Activated CD4-positive, alpha-beta T cell treated with anti-CD3 and anti-CD28 coated beads for 24 hours (primary cell): ENCODE results near the gene SUPT5H.
"Not testable (repeated sequence)": the region's sequence is repeated elsewhere in the genome, so short reads cannot be mapped to it uniquely, and the experiment has no call there.

Source experiments
- DNase-seq, 2 donors: peaks; one replicate each; pipeline ENCODE4 v3.0.0-alpha.2; 2020; ENCODE audit warnings: low read depth in 2 of 2

SUPT5H gene

DNA sequence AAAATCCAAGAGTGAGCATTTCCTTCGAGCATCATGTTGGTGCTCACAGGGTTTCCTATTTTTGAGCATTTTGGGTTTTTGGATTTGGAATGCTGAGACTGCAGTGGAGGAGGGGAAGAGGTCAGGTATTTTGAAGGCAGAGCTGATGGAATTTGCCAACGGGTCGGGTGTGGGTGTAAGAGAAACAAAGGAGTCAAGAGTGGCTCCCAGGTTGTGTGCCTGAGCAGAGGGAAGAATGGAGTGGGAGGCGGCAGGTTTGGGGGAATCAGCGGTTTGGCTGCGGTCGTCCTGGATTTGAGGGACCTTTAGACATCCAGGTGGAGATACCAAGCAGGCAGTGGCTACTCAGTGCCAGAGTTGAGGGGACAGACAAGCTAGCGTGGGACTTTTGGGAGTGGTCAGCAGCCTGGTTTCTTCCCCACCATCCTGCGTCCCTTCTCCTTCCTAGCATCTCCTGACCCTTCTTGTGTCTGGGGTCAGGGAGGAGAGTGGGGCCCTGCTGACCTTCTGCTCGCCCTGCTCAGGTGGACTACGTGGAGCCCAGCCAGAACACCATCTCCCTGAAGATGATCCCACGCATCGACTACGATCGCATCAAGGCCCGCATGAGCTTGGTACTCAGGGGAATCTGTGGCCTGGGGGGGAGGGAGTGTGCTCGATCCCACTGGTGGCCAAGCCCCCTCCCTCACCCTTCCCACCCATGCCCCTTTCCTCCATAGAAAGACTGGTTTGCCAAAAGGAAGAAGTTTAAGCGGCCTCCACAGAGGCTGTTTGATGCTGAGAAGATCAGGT lies 20.8 kb downstream of the SUPT5H start:
- no peak for DNase-seq

DNA sequence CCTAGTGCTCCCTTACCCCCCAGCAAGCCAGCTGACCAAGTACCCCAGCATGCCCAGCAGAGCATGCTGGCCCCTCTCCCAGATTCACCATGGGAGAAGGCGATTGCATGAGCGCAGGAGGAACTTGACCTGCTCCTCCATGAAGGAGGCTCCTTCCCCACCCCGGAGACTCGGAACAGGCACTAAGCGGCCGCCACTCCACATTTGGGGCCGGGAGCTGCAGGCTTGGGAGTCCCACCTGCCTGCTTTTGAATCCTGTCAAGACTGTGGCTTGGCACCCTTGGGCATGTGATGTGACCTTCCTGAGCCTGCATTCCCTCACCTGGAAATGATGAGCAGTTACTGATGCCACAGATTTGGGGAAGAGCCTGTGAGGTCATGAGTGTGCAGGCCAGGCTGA lies 22.6 kb downstream of the SUPT5H start:
- no peak for DNase-seq

DNA sequence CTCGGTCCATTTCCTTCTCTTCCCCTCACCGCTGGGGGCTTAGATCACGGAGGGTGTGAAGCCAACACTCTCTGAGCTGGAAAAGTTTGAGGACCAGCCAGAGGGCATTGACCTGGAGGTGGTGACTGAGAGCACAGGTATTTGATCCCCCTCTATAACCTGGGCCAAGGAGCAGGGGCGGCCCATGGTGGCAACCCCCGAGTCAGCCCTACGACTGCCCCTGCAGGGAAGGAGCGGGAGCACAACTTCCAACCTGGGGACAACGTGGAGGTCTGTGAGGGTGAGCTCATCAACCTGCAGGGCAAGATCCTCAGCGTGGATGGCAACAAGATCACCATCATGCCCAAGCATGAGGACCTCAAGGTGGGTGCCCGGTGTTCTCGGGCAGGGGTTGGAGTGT lies 23.7 kb downstream of the SUPT5H start:
- no peak for DNase-seq

DNA sequence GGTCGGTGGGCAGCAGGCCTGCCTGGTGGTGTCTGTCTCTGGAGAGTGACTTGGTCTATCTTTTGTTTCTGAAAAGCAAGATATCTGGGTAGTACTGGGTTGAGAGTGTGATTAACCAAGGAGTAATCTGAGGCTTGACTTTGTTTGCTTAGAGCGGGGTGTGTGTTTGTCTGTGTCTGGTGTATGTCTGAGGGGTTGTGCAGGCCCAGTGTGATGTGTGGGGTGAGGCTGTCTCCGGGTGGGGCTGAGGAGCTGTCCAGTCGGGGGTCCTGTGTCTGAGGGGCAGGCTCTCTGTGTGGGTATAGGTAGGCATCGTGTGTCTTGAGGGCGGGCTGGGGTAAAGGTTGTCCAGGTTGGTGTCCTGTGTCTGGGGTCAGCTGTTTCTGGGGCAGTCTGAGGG lies 24.2 kb downstream of the SUPT5H start:
- DNase-seq: no peak

DNA sequence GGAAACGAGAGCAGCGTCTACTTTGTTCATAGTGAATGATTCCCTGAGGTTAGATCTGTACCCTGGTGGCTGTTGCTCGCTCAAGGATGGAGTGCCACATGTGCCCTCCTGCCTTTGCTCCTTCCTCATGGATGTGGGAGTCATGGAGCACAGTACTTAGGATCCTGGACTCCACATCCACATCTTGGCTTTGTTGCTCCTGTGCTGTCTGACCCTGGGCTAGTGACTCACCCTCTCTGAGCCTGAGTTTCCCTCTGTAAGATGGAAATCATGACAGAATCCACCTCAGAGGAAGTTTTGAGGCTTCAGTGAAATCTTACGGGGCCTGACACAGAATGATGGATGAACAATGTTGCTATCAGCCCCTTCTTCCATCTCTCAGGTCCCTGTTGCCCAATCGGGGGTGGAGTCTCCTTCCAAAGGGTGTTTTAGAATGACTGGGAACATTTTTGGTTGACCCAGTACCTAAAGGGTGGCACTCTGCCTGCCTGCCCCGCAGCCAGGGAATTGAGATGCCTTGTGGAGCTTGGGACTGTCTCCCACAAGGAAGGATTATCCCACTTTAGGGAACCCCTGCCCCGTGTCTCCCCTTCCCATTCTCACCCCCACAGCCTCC lies 25.4 kb downstream of the SUPT5H start:
- DNase-seq: no peak

DNA sequence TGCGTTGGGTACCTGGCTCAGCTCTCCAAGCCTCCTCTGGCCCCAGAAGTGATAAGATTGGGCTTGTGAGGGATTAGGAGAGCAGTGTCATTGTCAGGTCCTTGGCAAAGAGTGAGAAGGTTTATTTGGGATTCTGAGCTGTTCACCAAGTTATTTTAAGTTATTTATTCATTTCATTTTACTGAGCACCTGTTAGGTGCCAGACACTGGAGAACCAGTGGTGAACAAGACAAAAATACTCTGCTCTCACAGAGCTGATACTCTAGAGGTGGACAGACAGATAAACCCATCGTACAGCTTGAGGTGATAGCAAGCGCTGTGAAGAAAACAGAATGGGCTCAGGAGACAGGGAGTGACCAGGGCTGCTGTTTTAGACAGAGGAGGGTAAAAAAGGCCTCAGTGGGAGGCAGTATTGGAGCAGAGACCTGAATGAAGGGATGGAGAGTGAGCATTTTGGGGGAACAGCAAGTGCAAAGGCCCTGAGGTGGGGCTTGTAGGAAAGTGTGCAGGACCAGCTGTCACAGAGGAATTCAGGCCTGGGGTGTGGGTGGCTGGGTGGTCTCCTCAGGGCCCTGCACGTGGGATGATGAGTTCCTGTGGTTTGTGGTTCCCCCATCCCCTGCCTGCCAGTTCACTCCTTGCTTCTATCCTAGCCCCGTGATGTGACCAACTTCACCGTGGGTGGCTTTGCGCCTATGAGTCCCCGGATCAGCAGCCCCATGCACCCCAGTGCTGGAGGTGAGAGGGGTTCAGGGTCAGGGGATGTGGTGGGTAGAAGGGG lies 26.6 kb downstream of the SUPT5H start:
- no peak for DNase-seq

DNA sequence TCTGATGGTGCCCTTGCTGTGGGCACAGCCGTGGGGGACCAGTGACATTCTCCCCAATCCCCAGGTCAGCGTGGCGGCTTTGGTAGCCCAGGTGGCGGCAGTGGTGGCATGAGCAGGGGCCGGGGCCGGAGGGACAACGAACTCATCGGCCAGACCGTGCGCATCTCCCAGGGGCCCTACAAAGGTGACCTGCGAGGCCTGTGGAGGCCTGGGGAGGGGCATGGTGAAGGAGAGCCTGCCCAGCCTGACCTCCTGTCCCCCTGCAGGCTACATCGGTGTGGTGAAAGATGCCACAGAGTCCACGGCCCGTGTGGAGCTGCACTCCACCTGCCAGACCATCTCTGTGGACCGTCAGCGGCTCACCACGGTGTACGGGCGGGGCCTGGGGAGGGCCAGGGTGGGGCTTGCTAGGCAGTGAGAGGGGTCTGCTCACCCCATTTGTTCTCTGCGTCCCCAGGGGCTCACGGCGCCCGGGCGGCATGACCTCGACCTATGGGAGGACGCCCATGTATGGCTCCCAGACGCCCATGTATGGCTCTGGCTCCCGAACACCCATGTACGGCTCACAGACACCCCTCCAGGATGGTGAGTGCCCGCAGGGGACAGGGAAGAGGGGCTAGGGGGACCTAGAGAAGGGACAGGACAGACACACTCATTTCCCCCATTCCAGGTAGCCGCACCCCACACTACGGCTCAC lies 27.5 kb downstream of the SUPT5H start:
- DNase-seq: no peak

DNA sequence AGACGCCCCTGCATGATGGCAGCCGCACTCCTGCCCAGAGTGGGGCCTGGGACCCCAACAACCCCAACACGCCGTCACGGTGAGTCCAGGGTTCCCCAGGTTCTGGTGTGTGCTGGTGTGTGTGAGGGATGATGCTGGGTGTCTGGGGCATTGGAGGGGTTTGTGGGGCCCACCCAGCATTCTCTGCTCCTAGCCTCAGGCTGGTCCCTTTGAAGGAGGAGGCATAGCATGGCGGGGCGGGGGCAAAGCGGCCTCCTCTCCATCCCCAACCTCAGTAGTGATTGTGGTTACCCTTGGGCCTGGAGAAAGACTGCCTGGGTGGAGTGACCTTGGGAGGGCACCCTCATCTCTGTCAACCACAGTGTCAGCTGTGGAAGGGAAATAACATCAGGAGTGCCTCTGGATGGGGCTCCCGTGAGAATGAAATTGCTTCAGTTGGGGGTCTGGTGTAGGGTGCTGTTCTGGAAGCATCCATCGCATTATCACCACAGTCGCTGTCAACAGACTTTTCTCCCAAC lies 28.1 kb downstream of the SUPT5H start:
- no peak for DNase-seq

DNA sequence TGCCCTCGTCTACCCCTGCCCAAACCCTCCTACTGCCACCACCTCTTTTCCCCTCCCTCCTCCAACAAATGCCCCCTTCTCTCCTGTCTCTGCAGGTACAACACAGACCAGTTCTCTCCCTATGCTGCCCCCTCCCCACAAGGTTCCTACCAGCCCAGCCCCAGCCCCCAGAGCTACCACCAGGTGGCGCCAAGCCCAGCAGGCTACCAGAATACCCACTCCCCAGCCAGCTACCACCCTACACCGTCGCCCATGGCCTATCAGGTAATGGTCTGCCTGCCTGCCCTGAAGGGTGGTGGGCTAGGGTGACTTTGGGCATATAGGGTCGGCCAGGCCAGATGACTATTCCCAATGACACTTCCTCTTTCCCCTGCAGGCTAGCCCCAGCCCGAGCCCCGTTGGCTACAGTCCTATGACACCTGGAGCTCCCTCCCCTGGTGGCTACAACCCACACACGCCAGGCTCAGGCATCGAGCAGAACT lies 28.8 kb downstream of the SUPT5H start:
- peak; percentile 60 to 65 for DNase-seq

DNA sequence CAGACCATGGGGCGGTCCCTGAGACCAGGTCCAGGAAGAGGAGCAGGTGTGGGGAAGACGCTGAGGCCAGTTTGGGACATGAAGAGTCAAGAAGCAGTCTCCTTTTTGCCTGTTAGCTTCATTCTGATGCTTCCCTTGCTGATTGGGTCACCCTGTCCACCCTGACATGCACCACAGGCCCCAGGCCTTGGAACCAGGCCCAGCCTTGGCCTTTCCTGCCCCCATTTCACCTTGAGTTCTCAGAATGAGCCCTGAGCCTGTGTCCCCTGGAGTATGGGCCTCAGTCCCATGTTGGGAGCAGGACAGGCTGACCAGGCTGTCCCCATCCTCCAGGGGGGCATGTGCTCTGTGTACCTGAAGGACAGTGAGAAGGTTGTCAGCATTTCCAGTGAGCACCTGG lies 30.4 kb downstream of the SUPT5H start:
- DNase-seq: no peak

DNA sequence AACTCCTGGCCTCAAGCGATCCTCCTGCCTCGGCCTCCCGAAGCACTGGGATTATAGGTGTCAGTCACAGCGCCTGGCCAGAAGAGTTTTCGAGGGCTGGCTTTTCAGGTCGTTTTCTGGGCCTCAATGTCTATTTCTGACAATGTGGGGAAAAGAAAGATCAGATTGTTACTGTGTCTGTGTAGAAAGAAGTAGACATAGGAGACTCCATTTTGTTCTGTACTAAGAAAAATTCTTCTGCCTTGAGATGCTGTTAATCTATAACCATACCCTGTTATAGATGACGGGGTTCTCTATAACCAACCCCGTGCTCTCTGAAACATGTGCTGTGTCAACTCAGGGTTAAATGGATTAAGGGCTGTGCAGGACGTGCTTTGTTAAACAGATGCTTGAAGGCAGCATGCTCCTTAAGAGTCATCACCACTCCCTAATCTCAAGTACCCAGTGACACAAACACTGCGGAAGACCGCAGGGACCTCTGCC lies 34.0 kb downstream of the SUPT5H start:
- not testable (repeated sequence) for DNase-seq

DNA sequence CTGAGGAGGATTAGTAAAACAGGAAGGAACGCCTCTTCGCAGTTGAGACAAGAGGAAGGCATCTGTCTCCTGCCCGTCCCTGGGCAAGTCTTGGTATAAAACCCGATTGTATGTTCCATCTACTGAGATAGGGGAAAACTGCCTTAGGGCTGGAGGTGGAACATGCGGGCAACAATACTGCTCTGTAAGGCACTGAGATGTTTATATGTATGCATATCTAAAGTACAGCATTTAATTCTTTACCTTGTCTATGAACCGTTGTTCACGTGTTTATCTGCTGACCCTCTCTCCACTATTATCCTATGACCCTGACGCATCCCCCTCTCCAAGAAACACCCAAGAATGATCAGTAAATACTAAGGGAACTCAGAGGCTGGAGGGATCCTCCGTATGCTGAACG lies 34.5 kb downstream of the SUPT5H start:
- DNase-seq: no peak

DNA sequence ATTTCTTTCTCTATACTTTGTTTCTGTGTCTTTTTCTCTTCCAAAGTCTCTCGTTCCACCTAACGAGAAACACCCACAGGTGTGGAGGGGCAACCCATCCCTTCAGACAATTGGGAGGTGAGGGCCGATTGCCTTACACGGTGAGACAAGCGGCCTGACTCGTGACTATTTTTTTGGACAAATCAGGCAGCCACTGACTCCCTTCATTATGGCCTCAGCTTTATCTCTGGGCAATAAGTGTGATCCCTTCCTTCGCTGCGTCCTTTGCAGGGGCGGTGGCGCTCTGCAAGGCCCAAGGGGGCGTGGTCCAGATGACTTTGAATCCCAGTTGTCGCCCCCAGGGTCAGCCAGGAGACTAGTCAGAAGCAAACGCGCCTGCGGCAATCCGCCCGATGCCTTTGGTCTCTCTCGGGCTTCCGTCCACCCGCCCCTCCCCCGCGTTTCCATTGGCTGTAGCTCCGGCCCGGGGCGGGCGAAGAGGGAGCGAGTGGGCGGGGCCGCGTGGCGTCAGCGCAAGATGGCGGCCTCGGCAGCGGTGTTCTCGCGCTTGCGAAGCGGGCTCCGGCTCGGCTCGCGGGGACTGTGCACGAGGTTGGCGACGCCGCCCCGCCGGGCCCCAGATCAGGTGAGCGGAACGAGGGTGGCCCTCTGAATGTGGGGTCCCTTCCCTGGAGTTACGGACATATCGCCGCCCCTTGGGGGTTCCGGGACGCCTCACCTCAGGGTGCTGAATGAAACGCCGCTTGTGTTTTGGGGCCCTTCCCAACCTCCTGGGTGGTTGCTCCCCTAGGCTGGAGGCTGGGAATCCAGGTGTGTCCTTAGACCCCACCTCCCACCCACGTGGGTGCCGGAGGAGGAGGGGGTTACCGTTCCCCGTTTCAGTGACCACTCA lies 35.2 kb downstream of the SUPT5H start, which contains the start of gene TIMM50:
TSS of gene TIMM50 (plus strand) at position 502 of the 892 bp plus-strand sequence. CDS start at position 518, 16 bp downstream.
- DNase-seq: peak; percentile 97 to 99

DNA sequence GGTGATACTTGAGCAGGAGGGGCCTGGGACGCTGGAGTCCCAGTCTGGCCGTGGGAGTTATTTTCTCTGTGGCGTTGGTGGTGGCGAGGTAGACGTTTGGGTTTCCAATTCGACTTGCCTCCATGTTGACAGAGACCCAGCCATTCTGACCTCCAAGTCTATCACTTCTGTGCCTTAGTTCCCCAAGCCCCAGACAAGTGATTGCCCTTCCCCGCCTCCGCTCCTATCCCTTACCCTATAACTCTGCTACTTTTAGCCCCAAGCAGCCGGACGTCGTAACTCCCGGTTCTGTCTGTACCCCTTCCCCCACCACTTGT lies 35.8 kb downstream of the SUPT5H start:
- no peak for DNase-seq

DNA sequence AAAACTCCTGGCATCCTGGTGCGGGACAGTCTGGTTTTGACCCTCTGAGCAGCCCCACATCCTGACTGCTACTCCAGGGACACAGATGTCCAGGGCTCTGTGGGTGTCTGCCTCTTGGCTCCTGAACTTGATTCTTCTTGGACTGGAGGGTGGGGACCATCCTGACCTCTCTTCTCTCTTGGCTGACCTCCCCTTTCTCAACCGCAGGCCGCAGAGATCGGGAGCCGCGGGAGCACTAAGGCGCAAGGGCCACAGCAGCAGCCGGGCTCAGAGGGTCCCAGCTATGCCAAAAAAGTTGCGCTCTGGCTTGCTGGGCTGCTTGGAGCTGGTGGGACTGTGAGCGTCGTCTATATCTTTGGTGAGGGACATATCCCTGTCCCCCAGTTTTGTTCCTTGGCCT lies 36.3 kb downstream of the SUPT5H start:
- DNase-seq: no peak

DNA sequence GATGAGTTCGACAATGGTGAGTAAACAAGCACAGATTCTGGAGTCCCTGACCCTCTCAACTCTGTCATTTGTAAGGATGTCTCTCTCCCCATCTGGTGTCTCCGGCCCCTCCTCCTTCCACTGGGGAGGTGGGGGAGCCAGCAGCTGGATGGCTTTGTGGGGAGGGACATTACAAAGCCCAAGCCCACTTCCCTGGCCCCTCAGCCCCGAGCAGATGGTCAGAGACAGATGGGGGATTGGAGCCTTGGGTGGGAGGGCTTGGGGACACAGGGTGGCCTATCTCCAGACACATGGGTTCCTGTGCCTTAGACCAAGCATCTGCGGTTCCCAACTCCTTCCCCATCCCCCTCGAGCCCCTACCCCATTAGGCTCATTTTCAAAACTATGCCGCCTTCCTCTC lies 37.8 kb downstream of the SUPT5H start:
- DNase-seq: no peak

DNA sequence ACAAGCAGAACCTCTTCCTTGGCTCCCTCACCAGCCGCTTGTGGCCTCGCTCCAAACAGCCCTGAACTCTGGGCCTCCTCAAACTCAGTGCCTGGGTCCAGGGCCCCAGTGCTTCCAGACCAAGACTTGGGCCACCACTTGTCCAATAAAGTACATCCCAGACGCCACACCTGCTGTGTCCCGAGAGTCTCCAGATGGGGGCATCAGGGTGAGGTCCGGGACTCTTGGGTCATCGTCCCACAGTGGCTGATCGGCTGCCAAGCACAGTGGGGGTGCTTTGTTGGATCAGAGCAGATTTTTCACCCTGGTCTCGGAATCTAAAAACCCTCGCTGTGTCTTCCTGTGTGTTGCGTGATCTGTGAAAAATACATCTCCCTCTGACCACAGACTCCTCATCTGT lies 44.4 kb downstream of the SUPT5H start:
- no peak for DNase-seq

DNA sequence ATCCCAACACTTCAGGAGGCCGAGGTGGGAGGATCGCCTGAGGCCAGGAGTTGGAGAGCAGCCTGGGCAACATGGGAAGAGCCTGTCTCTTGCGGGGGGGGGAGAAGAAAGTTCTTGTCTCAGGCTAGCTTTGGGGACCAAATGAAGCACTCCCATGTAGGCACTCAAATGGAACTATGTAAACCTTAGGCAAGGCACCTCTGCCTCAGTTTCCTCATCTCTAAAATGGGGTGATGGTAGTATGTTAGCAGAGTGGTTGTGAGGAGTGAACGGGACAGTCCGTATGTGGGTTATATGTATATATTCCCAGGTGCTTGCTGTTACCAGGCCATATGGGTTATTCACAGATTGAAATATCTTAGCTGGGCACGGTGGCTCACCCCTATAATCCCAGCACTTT lies 46.8 kb downstream of the SUPT5H start:
- no peak for DNase-seq

DNA sequence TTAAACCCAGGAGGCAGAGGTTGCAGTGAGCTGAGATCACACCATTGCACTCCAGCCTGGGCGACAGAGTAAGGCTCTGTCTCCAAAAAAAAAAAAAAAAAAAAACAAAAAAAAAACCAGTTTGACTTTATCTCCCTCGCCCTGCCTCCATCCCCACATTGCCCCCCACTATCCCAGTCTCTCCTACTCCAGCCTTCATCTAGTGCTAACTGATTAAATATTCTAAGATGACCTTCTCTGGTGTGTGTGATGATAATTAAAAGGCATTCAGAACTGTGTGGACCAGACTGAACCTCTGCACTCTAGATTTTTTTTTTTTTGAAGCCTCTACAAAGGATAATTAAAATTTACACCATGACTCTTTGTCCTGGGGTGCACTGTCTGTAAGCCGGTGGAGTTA lies 47.4 kb downstream of the SUPT5H start:
- no peak for DNase-seq

DNA sequence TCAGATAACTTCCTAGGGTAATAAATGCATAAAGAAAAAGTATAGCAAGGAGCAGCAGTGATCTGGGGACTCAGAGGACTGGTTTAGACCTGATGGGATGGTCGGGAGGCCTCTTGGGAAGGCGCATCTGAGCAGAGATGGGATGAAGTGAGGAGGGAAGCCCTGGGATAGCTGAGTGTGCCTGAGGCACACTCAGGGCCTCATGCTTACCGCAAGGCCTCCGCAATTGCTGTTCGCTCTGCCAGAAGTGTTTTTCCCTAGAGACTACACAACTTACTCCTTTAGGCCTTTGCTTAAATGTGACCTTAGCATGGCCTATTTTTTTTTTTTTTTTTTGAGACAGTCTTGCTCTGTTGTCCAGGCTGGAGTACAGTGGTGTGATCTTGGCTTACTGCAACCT lies 49.3 kb downstream of the SUPT5H start:
- no peak for DNase-seq

DNA sequence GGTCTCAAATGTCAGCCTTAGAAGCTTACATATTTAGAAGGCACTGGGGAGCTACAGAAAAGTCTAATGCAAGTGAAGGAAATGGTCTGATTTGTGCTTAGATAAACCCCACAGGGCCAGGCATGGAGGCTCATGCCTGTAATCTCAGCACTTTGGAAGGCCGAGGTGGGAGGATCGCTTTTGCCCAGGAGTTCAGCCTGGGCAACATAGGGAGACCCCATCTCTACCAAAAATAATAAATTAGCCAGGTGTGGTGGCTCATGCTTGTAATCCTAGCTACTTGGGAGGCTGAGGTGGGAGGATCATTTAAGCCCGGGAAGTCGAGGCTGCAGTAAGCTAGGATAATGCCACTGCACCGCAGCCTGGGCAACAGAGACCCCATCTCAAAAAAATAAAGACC lies 50.7 kb downstream of the SUPT5H start:
- no peak for DNase-seq
